Karpas-422 (cell line): ENCODE data around the gene ADAMTS13. TPM values are rescaled to one million over a fixed set of nuclear protein-coding genes. Genes with fewer than 3 reads are reported as not detected.

Experiments used
- DNase-seq: peaks from one replicate; pipeline ENCODE4 v3.0.0-alpha.2; 2015
- H2AFZ ChIP-seq: fragments of 200-600 bp; sonication (generic); 2 replicates; pipeline ENCODE4 v1.6.1; 2014; ENCODE audit warnings: antibody characterized with exemption, low read length, mixed read lengths
- H3K27ac ChIP-seq: fragments of 200-600 bp; sonication (generic); 2 replicates; pipeline ENCODE4 v1.5.1; 2014; ENCODE audit warnings: mild to moderate bottlenecking, low read length, moderate library complexity
- H3K27me3 ChIP-seq: fragments of 200-600 bp; sonication (generic); 2 replicates; pipeline ENCODE4 v1.6.1; 2014; ENCODE audit warnings: low read length, mixed read lengths
- H3K36me3 ChIP-seq: fragments of 200-600 bp; sonication (generic); 2 replicates; pipeline ENCODE4 v1.6.1; 2014; ENCODE audit warnings: low read length, mixed read lengths; ENCODE audit not compliant: insufficient read depth
- H3K4me1 ChIP-seq: fragments of 200-600 bp; sonication (generic); 2 replicates; pipeline ENCODE4 v1.6.1; 2014; ENCODE audit warnings: mild to moderate bottlenecking, low read length, mixed read lengths
- H3K4me2 ChIP-seq: fragments of 200-600 bp; sonication (generic); 2 replicates; pipeline ENCODE4 v1.6.1; 2014; ENCODE audit warnings: low read length, low read depth, mild to moderate bottlenecking; ENCODE audit not compliant: poor library complexity, severe bottlenecking
- H3K4me3 ChIP-seq: fragments of 200-600 bp; sonication (generic); 2 replicates; pipeline ENCODE4 v1.5.1; 2014; ENCODE audit warnings: mild to moderate bottlenecking, antibody characterized with exemption, low read length, mixed read lengths
- H3K79me2 ChIP-seq: fragments of 200-600 bp; sonication (generic); 2 replicates; pipeline ENCODE4 v1.6.1; 2014; ENCODE audit warnings: mild to moderate bottlenecking, low read length, mixed read lengths
- H3K9ac ChIP-seq: fragments of 200-600 bp; sonication (generic); 2 replicates; pipeline ENCODE4 v1.6.0; 2014; ENCODE audit warnings: low read length
- H3K9me2 ChIP-seq: fragments of 200-600 bp; sonication (generic), shearing (Covaris generic); replicated peaks from 2 replicates; pipeline ENCODE4 v1.6.0; 2014; ENCODE audit warnings: mild to moderate bottlenecking, low read length, moderate library complexity; ENCODE audit not compliant: insufficient read depth
- H3K9me3 ChIP-seq: fragments of 300-700, 200-600 bp; sonication (generic); 2 replicates; pipeline ENCODE4 v1.6.1; 2014; ENCODE audit warnings: low read length, mixed read lengths
- H4K20me1 ChIP-seq: fragments of 200-600 bp; sonication (generic); 2 replicates; pipeline ENCODE4 v1.6.1; 2014; ENCODE audit warnings: mild to moderate bottlenecking, antibody characterized with exemption, low read length, low read depth; ENCODE audit not compliant: insufficient read depth
- total RNA-seq: library from RNA; depleted of rRNA; stranded (reverse); fragments of >200 nt; shearing (Covaris generic); gene quantifications from 2 replicates; pipeline ENCODE4 v1.2.3, GENCODE V29; 2014; ENCODE audit warnings: low replicate concordance

Gene ADAMTS13
- total RNA-seq, 1 experiment from 2014 or later, result 0.34 TPM

GRCh38 chr9:133455936-133456335 lies 33.8 kb downstream of the ADAMTS13 start:
- Histone ChIP-seq H3K27ac (no peak overlapping the region), H3K9ac (no peak overlapping the region), H3K27me3 (no peaks in the 10 kb centered on the region), H3K4me3 (no peak overlapping the region), H3K36me3 (no peaks in the 10 kb centered on the region), H3K9me3 (no peaks in the 10 kb centered on the region), H3K4me1 (peaks cover 25% of the 10 kb centered on the region), H3K4me2 (no peak overlapping the region), H4K20me1 (0 out of 2 replicates have a peak, but pooled peaks cover 3% of the 10 kb centered on the region), H3K79me2 (no peaks in the 10 kb centered on the region), H3K9me2 (no peaks in the 10 kb centered on the region), H2AFZ (no peak overlapping the region)
- no peak for DNase-seq

DNA sequence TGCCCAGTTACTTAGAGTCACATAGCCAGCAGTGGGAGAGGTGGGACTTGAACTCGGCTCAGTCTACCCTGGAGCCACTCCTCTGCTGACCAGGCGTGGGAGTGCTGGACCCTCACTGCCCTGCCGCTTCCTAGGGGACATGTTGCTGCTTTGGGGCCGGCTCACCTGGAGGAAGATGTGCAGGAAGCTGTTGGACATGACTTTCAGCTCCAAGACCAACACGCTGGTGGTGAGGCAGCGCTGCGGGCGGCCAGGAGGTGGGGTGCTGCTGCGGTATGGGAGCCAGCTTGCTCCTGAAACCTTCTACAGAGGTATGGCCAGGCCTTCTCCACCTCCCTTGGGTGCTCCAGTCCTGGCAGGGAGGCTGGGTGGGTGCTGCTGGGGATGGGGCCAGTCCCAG lies 34.2 kb downstream of the ADAMTS13 start:
- peaks cover 25% of the 10 kb centered on the region for H3K4me1 ChIP-seq
- H2AFZ ChIP-seq, result no peak overlapping the region
- H3K9me2 ChIP-seq, result no peaks in the 10 kb centered on the region
- no peak overlapping the region for H3K4me2 ChIP-seq
- H3K36me3 ChIP-seq, result no peaks in the 10 kb centered on the region
- H3K4me3 ChIP-seq, result no peak overlapping the region
- no peaks in the 10 kb centered on the region for H3K27me3 ChIP-seq
- DNase-seq, result peak; percentile 63
- H4K20me1 ChIP-seq, result peaks cover 8% of the 10 kb centered on the region; the same call in 1 of the 2 replicates
- no peaks in the 10 kb centered on the region for H3K79me2 ChIP-seq
- no peak overlapping the region for H3K9ac ChIP-seq
- no peaks in the 10 kb centered on the region for H3K9me3 ChIP-seq
- no peak overlapping the region for H3K27ac ChIP-seq

DNA sequence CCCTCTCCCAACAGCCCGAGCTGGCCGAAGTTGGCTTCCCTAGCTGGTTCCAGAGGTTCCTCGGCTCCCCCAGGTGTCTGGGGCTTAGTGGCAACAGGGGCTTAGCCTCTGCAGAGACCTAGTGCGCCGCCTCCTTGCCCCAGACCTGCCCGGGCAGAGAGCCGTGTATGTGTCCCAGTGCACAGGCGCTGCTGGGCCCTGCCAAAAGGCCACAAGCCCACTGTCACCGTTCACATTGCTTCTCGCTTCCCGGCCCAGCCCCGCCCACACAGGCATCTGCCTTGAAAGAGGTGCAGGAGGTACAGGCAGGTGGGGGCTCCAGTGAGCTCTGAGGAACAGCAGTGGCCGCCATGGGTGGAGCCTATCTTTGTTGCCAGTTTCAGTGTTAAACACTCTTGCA lies 35.1 kb downstream of the ADAMTS13 start:
- Histone ChIP-seq H2AFZ (no peak overlapping the region), H3K79me2 (no peaks in the 10 kb centered on the region), H3K9me2 (no peaks in the 10 kb centered on the region), H4K20me1 (peaks cover 16% of the 10 kb centered on the region; the same call in 1 of the 2 replicates), H3K36me3 (no peaks in the 10 kb centered on the region), H3K4me3 (no peak overlapping the region), H3K27ac (no peak overlapping the region), H3K4me2 (no peak overlapping the region), H3K9ac (no peak overlapping the region), H3K9me3 (no peaks in the 10 kb centered on the region), H3K4me1 (peaks cover 25% of the 10 kb centered on the region), H3K27me3 (no peaks in the 10 kb centered on the region)
- DNase-seq, result no peak

DNA sequence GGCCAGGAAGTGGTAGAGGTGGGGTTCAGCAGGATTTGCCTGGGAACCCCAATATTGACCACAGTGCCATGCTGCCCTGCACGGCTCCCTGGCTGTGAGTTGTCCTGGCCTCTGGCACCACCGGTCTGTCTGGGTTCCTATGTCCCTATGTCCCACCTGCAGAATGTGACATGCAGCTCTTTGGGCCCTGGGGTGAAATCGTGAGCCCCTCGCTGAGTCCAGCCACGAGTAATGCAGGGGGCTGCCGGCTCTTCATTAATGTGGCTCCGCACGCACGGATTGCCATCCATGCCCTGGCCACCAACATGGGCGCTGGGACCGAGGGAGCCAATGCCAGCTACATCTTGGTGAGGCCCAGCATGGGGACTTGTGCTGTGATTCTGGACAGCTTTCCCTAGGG lies 35.6 kb downstream of the ADAMTS13 start:
- Histone ChIP-seq H3K4me2 (no peak overlapping the region), H3K9me2 (no peaks in the 10 kb centered on the region), H3K79me2 (no peaks in the 10 kb centered on the region), H3K27me3 (no peaks in the 10 kb centered on the region), H3K4me1 (peaks cover 25% of the 10 kb centered on the region), H3K9me3 (no peaks in the 10 kb centered on the region), H3K4me3 (no peak overlapping the region), H3K9ac (no peak overlapping the region), H2AFZ (no peak overlapping the region), H4K20me1 (peaks cover 21% of the 10 kb centered on the region; the same call in 1 of the 2 replicates), H3K27ac (no peak overlapping the region), H3K36me3 (no peaks in the 10 kb centered on the region)
- no peak for DNase-seq

DNA sequence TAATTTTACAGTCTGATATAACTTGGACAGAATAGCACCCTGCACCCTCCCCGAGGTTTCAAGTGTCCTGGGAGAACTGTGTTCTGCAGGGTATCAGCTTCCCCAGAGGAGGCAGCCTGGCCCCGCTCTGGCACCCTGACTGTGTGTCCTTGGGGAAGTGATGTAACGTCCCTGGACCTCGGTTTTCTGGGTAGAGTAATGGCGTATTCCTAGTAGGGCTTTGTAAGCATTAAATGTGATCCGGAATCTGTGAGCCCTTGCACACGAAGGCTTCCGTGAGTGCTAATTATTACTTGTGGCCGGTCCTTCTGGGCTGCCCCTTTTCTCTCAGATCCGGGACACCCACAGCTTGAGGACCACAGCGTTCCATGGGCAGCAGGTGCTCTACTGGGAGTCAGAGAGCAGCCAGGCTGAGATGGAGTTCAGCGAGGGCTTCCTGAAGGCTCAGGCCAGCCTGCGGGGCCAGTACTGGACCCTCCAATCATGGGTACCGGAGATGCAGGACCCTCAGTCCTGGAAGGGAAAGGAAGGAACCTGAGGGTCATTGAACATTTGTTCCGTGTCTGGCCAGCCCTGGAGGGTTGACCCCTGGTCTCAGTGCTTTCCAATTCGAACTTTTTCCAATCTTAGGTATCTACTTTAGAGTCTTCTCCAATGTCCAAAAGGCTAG lies 36.6 kb downstream of the ADAMTS13 start:
- no peak overlapping the region for H3K27ac ChIP-seq
- no peaks in the 10 kb centered on the region for H3K9me2 ChIP-seq
- H3K9me3 ChIP-seq, result no peaks in the 10 kb centered on the region
- peak overlapping the region; percentile 54 for H3K9ac ChIP-seq
- H3K79me2 ChIP-seq, result no peaks in the 10 kb centered on the region
- H4K20me1 ChIP-seq, result peaks cover 22% of the 10 kb centered on the region; the same call in 1 of the 2 replicates
- peak overlapping the region; percentile 97 for H3K4me2 ChIP-seq
- no peaks in the 10 kb centered on the region for H3K36me3 ChIP-seq
- peaks cover 23% of the 10 kb centered on the region for H3K4me1 ChIP-seq
- no peak for DNase-seq
- H3K4me3 ChIP-seq, result peak overlapping the region; percentile 77
- H3K27me3 ChIP-seq, result no peaks in the 10 kb centered on the region
- H2AFZ ChIP-seq, result peak overlapping the region; percentile 20; the same call in 1 of the 2 replicates

- Histone ChIP-seq H3K9ac (peak within 1 kb of the TSS; percentile 82), H3K4me2 (peak within 1 kb of the TSS; percentile 97), H2AFZ (peak within 1 kb of the TSS; percentile 92; the same call in 1 of the 2 replicates), H3K36me3 (no peaks in the 10 kb centered on the region), H3K4me3 (peak within 1 kb of the TSS; percentile 77), H3K27ac (peak within 1 kb of the TSS; percentile 36), H3K4me1 (peaks cover 15% of the 10 kb centered on the region), H3K9me3 (no peaks in the 10 kb centered on the region), H3K79me2 (no peaks in the 10 kb centered on the region), H3K27me3 (no peaks in the 10 kb centered on the region), H3K9me2 (no peaks in the 10 kb centered on the region), H4K20me1 (peaks cover 22% of the 10 kb centered on the region; the same call in 1 of the 2 replicates)
- DNase-seq, result peak; percentile 98
These were observed 37.6 kb downstream of the ADAMTS13 start, which contains the start of gene CACFD1 for GRCh38 chr9:133459476-133460404. CACFD1 (plus strand) TSS chr9:133459978; CDS start chr9:133460067, 89 bp downstream.

GRCh38 chr9:133460405-133461175 lies 38.4 kb downstream of the ADAMTS13 start:
- Histone ChIP-seq H3K9ac (peak overlapping the region; percentile 82), H3K9me3 (no peaks in the 10 kb centered on the region), H3K27ac (no peak overlapping the region), H3K4me2 (peak overlapping the region; percentile 97), H3K4me3 (peak overlapping the region; percentile 77), H3K4me1 (peaks cover 15% of the 10 kb centered on the region), H2AFZ (no peak overlapping the region), H4K20me1 (peaks cover 22% of the 10 kb centered on the region; the same call in 1 of the 2 replicates), H3K9me2 (no peaks in the 10 kb centered on the region), H3K79me2 (no peaks in the 10 kb centered on the region), H3K36me3 (no peaks in the 10 kb centered on the region), H3K27me3 (no peaks in the 10 kb centered on the region)
- peak; percentile 78 for DNase-seq
